ENCODE results near the gene TBC1D9. TPM values are rescaled to one million over a fixed set of nuclear protein-coding genes. Genes with fewer than 3 reads are reported as not detected.

Gene TBC1D9
- total RNA-seq, 1 experiment from 2014 or later, result 9.5 TPM

GRCh38 chr4:140756319-140757231 is at the start of gene TBC1D9 (continued):
- peak; percentile 69 for TF ChIP-seq POLR2AphosphoS5 (IDR thresholded peaks at IDR 0.05; ENCODE audit: low read depth, low read length)
- no peak for TF ChIP-seq EZH2 (IDR thresholded peaks at IDR 0.05)
- TF ChIP-seq CTCF (IDR thresholded peaks at IDR 0.05 in 2 of 3, conservative IDR thresholded peaks at IDR 0.05 in 1 of 3; ENCODE audit: borderline replicate concordance in 1 of 3, insufficient read depth in 1 of 3, low read depth in 2 of 3, low read length in 2 of 3), result peak in 1 of 3 experiments; percentile 4; a peak in 1 of 6 replicates

- no TSS peak for BruUV-seq (replicated peaks)
- DNase-seq (ENCODE audit: low read depth, low spot score) (no peak), ATAC-seq (no peak)
- no peaks in the 10 kb centered on the region for H3K79me2 ChIP-seq (ENCODE audit: insufficient read depth, low read length)
- no peaks in the 10 kb centered on the region for H3K36me3 ChIP-seq (ENCODE audit: control insufficient read depth in 1 of 2, insufficient read depth in 2 of 2, low read length in 2 of 2)
- ChIA-PET CTCF (no interaction called here), RAD21 (ENCODE audit: low non-redundant PET in 1 of 2, low total read pairs in 2 of 2, uncharacterized antibody in 2 of 2, unreplicated experiment in 2 of 2) (no interaction called here), POLR2A (no interaction called here)
- H3K27ac ChIP-seq (ENCODE audit: low read depth, low read length), result no peak overlapping the region
- no peaks in the 10 kb centered on the region for H4K20me1 ChIP-seq (ENCODE audit: insufficient read depth)
- no peaks in the 10 kb centered on the region for H3K9me2 ChIP-seq (ENCODE audit: insufficient read depth)
- H2AFZ ChIP-seq (ENCODE audit: low read depth, low read length, poor library complexity, severe bottlenecking), result no peak overlapping the region
- H3K4me2 ChIP-seq (ENCODE audit: low read length), result no peak overlapping the region
- H3K9ac ChIP-seq (ENCODE audit: low read length), result no peak overlapping the region
- intact Hi-C loops (cut with micrococcal nuclease), result no loop called here
- no peaks in the 10 kb centered on the region for H3K4me1 ChIP-seq (ENCODE audit: control insufficient read depth in 1 of 2, insufficient read depth in 2 of 2, low read length in 2 of 2)
- no peaks in the 10 kb centered on the region for H3K27me3 ChIP-seq (ENCODE audit: insufficient read depth, low read length)
- H3K4me3 ChIP-seq (replicated peaks in 1 of 2; ENCODE audit: low read depth in 1 of 2, low read length in 2 of 2), result no peak overlapping the region
- H3K9me3 ChIP-seq (ENCODE audit: control insufficient read depth in 1 of 2, insufficient read depth in 1 of 2, low read depth in 1 of 2, low read length in 2 of 2), result no peaks in the 10 kb centered on the region
- no peak for TF ChIP-seq EZH2phosphoT487 (IDR thresholded peaks at IDR 0.05; ENCODE audit: borderline replicate concordance)
- TF ChIP-seq SIN3A (IDR thresholded peaks at IDR 0.05; ENCODE audit: low read depth), result no peak
- no peak for TF ChIP-seq JUND (IDR thresholded peaks at IDR 0.05)
- TF ChIP-seq, protein P1, sequence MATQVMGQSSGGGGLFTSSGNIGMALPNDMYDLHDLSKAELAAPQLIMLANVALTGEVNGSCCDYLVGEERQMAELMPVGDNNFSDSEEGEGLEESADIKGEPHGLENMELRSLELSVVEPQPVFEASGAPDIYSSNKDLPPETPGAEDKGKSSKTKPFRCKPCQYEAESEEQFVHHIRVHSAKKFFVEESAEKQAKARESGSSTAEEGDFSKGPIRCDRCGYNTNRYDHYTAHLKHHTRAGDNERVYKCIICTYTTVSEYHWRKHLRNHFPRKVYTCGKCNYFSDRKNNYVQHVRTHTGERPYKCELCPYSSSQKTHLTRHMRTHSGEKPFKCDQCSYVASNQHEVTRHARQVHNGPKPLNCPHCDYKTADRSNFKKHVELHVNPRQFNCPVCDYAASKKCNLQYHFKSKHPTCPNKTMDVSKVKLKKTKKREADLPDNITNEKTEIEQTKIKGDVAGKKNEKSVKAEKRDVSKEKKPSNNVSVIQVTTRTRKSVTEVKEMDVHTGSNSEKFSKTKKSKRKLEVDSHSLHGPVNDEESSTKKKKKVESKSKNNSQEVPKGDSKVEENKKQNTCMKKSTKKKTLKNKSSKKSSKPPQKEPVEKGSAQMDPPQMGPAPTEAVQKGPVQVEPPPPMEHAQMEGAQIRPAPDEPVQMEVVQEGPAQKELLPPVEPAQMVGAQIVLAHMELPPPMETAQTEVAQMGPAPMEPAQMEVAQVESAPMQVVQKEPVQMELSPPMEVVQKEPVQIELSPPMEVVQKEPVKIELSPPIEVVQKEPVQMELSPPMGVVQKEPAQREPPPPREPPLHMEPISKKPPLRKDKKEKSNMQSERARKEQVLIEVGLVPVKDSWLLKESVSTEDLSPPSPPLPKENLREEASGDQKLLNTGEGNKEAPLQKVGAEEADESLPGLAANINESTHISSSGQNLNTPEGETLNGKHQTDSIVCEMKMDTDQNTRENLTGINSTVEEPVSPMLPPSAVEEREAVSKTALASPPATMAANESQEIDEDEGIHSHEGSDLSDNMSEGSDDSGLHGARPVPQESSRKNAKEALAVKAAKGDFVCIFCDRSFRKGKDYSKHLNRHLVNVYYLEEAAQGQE (IDR thresholded peaks at IDR 0.05; ENCODE audit: low read depth), result no peak
- TF ChIP-seq ZFX (IDR thresholded peaks at IDR 0.05), result no peak
- TF ChIP-seq CTCF (IDR thresholded peaks at IDR 0.05 in 2 of 3, conservative IDR thresholded peaks at IDR 0.05 in 1 of 3; ENCODE audit: borderline replicate concordance in 1 of 3, insufficient read depth in 1 of 3, low read depth in 2 of 3, low read length in 2 of 3), result no peak
- TF ChIP-seq SP1 (IDR thresholded peaks at IDR 0.05; ENCODE audit: low read depth), result no peak
- TF ChIP-seq CBX3 (IDR thresholded peaks at IDR 0.05; ENCODE audit: low read depth), result no peak
- TF ChIP-seq SRF (IDR thresholded peaks at IDR 0.05; ENCODE audit: low read depth), result no peak
- TF ChIP-seq TCF7L2 (IDR thresholded peaks at IDR 0.05; ENCODE audit: borderline replicate concordance, extremely low read depth, insufficient read depth, insufficient read length), result no peak
- TF ChIP-seq, protein P2, sequence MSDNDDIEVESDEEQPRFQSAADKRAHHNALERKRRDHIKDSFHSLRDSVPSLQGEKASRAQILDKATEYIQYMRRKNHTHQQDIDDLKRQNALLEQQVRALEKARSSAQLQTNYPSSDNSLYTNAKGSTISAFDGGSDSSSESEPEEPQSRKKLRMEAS (IDR thresholded peaks at IDR 0.05), result no peak
- no peak for TF ChIP-seq EZH2 (IDR thresholded peaks at IDR 0.05)
- no peak for TF ChIP-seq FOSL1 (IDR thresholded peaks at IDR 0.05; ENCODE audit: low read depth)
- TF ChIP-seq ZNF274 (IDR thresholded peaks at IDR 0.05; ENCODE audit: low read depth, low read length), result no peak
- no peak for TF ChIP-seq POLR2A (IDR thresholded peaks at IDR 0.05; ENCODE audit: borderline replicate concordance, extremely low read depth, insufficient read depth, insufficient read length)
Observed at GRCh38 chr4:140805293-140805692, 49.1 kb upstream of the TBC1D9 start.
